ENCODE results near the gene ALS2CL. TPM values are rescaled to one million over a fixed set of nuclear protein-coding genes. Genes with fewer than 3 reads are reported as not detected.

The ALS2CL gene
- total RNA-seq, 1 experiment from 2014 or later, result 0.24 TPM

GRCh38 chr3:46670000-46670890 lies 23.2 kb downstream of the ALS2CL start:
- no peak for DNase-seq (ENCODE audit: low spot score)
- no peak overlapping the region for H3K4me3 ChIP-seq (ENCODE audit: low read depth, low read length, poor library complexity, severe bottlenecking)
- CTCF ChIA-PET, result no interaction called here
- POLR2A ChIA-PET (ENCODE audit: low non-redundant PET), result no interaction called here
- no peaks in the 10 kb centered on the region for H3K4me1 ChIP-seq (ENCODE audit: insufficient read depth, low read length, poor library complexity, severe bottlenecking)
- no peaks in the 10 kb centered on the region for H3K9me3 ChIP-seq (ENCODE audit: low read depth, low read length, poor library complexity, severe bottlenecking)
- TF ChIP-seq CTCF (conservative IDR thresholded peaks at IDR 0.05; ENCODE audit: low read depth, low read length) (no peak), EZH2 (IDR thresholded peaks at IDR 0.05; ENCODE audit: borderline replicate concordance, low read depth, low read length, poor library complexity, severe bottlenecking) (no peak)
- no TSS peak for BruUV-seq (replicated peaks)
- intact Hi-C loops (cut with micrococcal nuclease; ENCODE audit: unreplicated experiment), result no loop called here
- no peaks in the 10 kb centered on the region for H3K27me3 ChIP-seq (replicated peaks; ENCODE audit: insufficient read depth, low read depth, low read length, poor library complexity)
- no peaks in the 10 kb centered on the region for H3K36me3 ChIP-seq (ENCODE audit: insufficient read depth, low read length, poor library complexity, severe bottlenecking)
- H3K27ac ChIP-seq (ENCODE audit: low read depth, low read length, poor library complexity, severe bottlenecking), result no peak overlapping the region

GRCh38 chr3:46669191-46669999 lies 24.1 kb downstream of the ALS2CL start:
- POLR2A ChIA-PET (ENCODE audit: low non-redundant PET), result no interaction called here
- no peak overlapping the region for H3K27ac ChIP-seq (ENCODE audit: low read depth, low read length, poor library complexity, severe bottlenecking)
- no TSS peak for BruUV-seq (replicated peaks)
- TF ChIP-seq CTCF (conservative IDR thresholded peaks at IDR 0.05; ENCODE audit: low read depth, low read length), result no peak
- TF ChIP-seq EZH2 (IDR thresholded peaks at IDR 0.05; ENCODE audit: borderline replicate concordance, low read depth, low read length, poor library complexity, severe bottlenecking), result no peak
- H3K4me1 ChIP-seq (ENCODE audit: insufficient read depth, low read length, poor library complexity, severe bottlenecking), result no peaks in the 10 kb centered on the region
- no peaks in the 10 kb centered on the region for H3K36me3 ChIP-seq (ENCODE audit: insufficient read depth, low read length, poor library complexity, severe bottlenecking)
- H3K9me3 ChIP-seq (ENCODE audit: low read depth, low read length, poor library complexity, severe bottlenecking), result no peaks in the 10 kb centered on the region
- DNase-seq (ENCODE audit: low spot score), result no peak
- CTCF ChIA-PET, result no interaction called here
- intact Hi-C loops (cut with micrococcal nuclease; ENCODE audit: unreplicated experiment), result no loop called here
- no peaks in the 10 kb centered on the region for H3K27me3 ChIP-seq (replicated peaks; ENCODE audit: insufficient read depth, low read depth, low read length, poor library complexity)
- no peak overlapping the region for H3K4me3 ChIP-seq (ENCODE audit: low read depth, low read length, poor library complexity, severe bottlenecking)

GRCh38 chr3:46668591-46668990 lies 24.9 kb downstream of the ALS2CL start:
- ChIA-PET CTCF (interaction anchor here (0.7 kb wide), 1 partner anchor 45 kb away, joined by 4 read pairs; no protein-coding TSS in a partner anchor), POLR2A (ENCODE audit: low non-redundant PET) (no interaction called here)
- Histone ChIP-seq H3K27ac (ENCODE audit: low read depth, low read length, poor library complexity, severe bottlenecking) (no peak overlapping the region), H3K27me3 (replicated peaks; ENCODE audit: insufficient read depth, low read depth, low read length, poor library complexity) (no peaks in the 10 kb centered on the region), H3K36me3 (ENCODE audit: insufficient read depth, low read length, poor library complexity, severe bottlenecking) (no peaks in the 10 kb centered on the region), H3K9me3 (ENCODE audit: low read depth, low read length, poor library complexity, severe bottlenecking) (no peaks in the 10 kb centered on the region), H3K4me1 (ENCODE audit: insufficient read depth, low read length, poor library complexity, severe bottlenecking) (no peaks in the 10 kb centered on the region), H3K4me3 (ENCODE audit: low read depth, low read length, poor library complexity, severe bottlenecking) (no peak overlapping the region)
- TF ChIP-seq EZH2 (IDR thresholded peaks at IDR 0.05; ENCODE audit: borderline replicate concordance, low read depth, low read length, poor library complexity, severe bottlenecking) (no peak), CTCF (conservative IDR thresholded peaks at IDR 0.05; ENCODE audit: low read depth, low read length) (no peak)
- no TSS peak for BruUV-seq (replicated peaks)
- DNase-seq (ENCODE audit: low spot score), result no peak
- intact Hi-C loops (cut with micrococcal nuclease; ENCODE audit: unreplicated experiment), result no loop called here

Measured in A673 (cell line).